ENCODE measurements around the gene ZNF430. TPM values are rescaled to one million over a fixed set of nuclear protein-coding genes. Genes with fewer than 3 reads are reported as not detected.

The ZNF430 gene
- total and polyA plus RNA-seq, 10 of the 15 experiments (the other 5 are each of a cell fraction or from before 2014, with no cell fraction given): 4.6 to 19.0 (median 12.1) TPM

DNA sequence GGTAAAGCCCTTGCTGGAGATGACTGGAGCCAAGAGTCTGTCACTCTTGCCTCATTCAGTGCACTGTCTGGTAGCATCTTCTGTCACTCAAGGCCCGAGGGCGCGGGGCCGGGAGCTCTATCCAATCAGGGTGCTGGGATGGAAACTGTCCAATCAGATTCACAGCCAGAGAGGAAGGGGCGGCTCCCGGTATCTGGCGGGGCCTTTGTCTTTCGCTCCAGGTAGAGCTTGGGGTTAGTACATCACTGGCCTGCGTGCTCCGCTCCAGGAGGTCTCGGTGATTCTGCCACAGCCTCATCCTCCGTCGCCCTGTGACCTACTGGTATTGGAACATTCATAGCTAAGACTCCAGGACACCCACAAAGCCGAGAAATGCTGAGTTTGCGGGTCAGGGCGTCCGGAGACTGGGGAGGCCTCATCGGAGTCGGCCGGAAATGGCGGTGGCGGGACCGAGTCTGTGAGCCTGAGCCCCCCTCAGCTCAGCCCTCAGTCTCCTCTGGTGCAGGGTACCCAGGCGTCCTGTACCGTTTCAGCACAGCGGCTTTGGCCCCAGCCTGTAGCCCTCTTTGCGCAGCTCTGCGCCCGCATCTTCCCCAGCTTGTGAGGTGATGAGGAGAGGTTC is 20.6 kb upstream of the ZNF430 start (continued):
- TF ChIP-seq, protein P1, sequence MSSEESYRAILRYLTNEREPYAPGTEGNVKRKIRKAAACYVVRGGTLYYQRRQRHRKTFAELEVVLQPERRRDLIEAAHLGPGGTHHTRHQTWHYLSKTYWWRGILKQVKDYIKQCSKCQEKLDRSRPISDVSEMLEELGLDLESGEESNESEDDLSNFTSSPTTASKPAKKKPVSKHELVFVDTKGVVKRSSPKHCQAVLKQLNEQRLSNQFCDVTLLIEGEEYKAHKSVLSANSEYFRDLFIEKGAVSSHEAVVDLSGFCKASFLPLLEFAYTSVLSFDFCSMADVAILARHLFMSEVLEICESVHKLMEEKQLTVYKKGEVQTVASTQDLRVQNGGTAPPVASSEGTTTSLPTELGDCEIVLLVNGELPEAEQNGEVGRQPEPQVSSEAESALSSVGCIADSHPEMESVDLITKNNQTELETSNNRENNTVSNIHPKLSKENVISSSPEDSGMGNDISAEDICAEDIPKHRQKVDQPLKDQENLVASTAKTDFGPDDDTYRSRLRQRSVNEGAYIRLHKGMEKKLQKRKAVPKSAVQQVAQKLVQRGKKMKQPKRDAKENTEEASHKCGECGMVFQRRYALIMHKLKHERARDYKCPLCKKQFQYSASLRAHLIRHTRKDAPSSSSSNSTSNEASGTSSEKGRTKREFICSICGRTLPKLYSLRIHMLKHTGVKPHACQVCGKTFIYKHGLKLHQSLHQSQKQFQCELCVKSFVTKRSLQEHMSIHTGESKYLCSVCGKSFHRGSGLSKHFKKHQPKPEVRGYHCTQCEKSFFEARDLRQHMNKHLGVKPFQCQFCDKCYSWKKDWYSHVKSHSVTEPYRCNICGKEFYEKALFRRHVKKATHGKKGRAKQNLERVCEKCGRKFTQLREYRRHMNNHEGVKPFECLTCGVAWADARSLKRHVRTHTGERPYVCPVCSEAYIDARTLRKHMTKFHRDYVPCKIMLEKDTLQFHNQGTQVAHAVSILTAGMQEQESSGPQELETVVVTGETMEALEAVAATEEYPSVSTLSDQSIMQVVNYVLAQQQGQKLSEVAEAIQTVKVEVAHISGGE (CRISPR knock-in tag; IDR thresholded peaks at IDR 0.05): no peak
- TF ChIP-seq RFX5 (IDR thresholded peaks at IDR 0.05; ENCODE audit: low read depth, low read length): no peak
- TF ChIP-seq, protein P2, sequence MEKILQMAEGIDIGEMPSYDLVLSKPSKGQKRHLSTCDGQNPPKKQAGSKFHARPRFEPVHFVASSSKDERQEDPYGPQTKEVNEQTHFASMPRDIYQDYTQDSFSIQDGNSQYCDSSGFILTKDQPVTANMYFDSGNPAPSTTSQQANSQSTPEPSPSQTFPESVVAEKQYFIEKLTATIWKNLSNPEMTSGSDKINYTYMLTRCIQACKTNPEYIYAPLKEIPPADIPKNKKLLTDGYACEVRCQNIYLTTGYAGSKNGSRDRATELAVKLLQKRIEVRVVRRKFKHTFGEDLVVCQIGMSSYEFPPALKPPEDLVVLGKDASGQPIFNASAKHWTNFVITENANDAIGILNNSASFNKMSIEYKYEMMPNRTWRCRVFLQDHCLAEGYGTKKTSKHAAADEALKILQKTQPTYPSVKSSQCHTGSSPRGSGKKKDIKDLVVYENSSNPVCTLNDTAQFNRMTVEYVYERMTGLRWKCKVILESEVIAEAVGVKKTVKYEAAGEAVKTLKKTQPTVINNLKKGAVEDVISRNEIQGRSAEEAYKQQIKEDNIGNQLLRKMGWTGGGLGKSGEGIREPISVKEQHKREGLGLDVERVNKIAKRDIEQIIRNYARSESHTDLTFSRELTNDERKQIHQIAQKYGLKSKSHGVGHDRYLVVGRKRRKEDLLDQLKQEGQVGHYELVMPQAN (conservative IDR thresholded peaks at IDR 0.05): peak; percentile 85
- TF ChIP-seq, protein P3, sequence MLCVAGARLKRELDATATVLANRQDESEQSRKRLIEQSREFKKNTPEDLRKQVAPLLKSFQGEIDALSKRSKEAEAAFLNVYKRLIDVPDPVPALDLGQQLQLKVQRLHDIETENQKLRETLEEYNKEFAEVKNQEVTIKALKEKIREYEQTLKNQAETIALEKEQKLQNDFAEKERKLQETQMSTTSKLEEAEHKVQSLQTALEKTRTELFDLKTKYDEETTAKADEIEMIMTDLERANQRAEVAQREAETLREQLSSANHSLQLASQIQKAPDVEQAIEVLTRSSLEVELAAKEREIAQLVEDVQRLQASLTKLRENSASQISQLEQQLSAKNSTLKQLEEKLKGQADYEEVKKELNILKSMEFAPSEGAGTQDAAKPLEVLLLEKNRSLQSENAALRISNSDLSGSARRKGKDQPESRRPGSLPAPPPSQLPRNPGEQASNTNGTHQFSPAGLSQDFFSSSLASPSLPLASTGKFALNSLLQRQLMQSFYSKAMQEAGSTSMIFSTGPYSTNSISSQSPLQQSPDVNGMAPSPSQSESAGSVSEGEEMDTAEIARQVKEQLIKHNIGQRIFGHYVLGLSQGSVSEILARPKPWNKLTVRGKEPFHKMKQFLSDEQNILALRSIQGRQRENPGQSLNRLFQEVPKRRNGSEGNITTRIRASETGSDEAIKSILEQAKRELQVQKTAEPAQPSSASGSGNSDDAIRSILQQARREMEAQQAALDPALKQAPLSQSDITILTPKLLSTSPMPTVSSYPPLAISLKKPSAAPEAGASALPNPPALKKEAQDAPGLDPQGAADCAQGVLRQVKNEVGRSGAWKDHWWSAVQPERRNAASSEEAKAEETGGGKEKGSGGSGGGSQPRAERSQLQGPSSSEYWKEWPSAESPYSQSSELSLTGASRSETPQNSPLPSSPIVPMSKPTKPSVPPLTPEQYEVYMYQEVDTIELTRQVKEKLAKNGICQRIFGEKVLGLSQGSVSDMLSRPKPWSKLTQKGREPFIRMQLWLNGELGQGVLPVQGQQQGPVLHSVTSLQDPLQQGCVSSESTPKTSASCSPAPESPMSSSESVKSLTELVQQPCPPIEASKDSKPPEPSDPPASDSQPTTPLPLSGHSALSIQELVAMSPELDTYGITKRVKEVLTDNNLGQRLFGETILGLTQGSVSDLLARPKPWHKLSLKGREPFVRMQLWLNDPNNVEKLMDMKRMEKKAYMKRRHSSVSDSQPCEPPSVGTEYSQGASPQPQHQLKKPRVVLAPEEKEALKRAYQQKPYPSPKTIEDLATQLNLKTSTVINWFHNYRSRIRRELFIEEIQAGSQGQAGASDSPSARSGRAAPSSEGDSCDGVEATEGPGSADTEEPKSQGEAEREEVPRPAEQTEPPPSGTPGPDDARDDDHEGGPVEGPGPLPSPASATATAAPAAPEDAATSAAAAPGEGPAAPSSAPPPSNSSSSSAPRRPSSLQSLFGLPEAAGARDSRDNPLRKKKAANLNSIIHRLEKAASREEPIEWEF (IDR thresholded peaks at IDR 0.05; ENCODE audit: insufficient replicate concordance, low read depth, low read length): no peak
- peak; percentile 79 for TF ChIP-seq GABPA (IDR thresholded peaks at IDR 0.05; ENCODE audit: low read depth)
- TF ChIP-seq YBX1 (IDR thresholded peaks at IDR 0.05): no peak
- TF ChIP-seq SREBF1 (IDR thresholded peaks at IDR 0.05; ENCODE audit: low read length): no peak
- TF ChIP-seq RB1 (IDR thresholded peaks at IDR 0.05; ENCODE audit: borderline replicate concordance): no peak
- TF ChIP-seq POU2F2 (IDR thresholded peaks at IDR 0.05; ENCODE audit: borderline replicate concordance, low read depth, low read length): 0 out of 3 replicates have a peak, but pooled peaks have one; percentile 27
